HepG2 (cell line): ENCODE measurements around the gene CTIF.

Experiments
- CEBPB ChIP-seq: IDR thresholded peaks from 2 replicates; pipeline ENCODE4 v1.6.1; 2011; ENCODE audit warnings: low read depth, low read length, improper control_type of control experiment, borderline replicate concordance
- ESRRA ChIP-seq: sonication (generic); formaldehyde crosslinking; IDR thresholded peaks from 2 replicates; pipeline ENCODE4 v1.5.1; 2020; ENCODE audit warnings: mild to moderate bottlenecking, low read depth, missing genetic modification reagents
- FOXP1 ChIP-seq, 2 experiments: fragments of 450-650 bp in 1 of 2; IDR thresholded peaks; 2 replicates each; pipeline ENCODE4 v1.6.1; 2017 to 2018; ENCODE audit warnings: antibody characterized with exemption in 1 of 2
- POLR2A ChIP-seq, 2 experiments: IDR thresholded peaks; 2 replicates each; pipeline ENCODE4 v1.6.1; 2011; ENCODE audit warnings: low read depth in 2 of 2, low read length in 2 of 2, mild to moderate bottlenecking in 1 of 2, moderate library complexity in 1 of 2; ENCODE audit not compliant: insufficient read depth in 1 of 2
- SP2 ChIP-seq: sonication (generic); formaldehyde crosslinking; IDR thresholded peaks from 2 replicates; pipeline ENCODE4 v1.5.1; 2020; ENCODE audit warnings: mild to moderate bottlenecking, missing genetic modification reagents
- YY1 ChIP-seq: IDR thresholded peaks from 2 replicates; pipeline ENCODE4 v1.6.1; 2011; ENCODE audit warnings: low read length, low read depth, moderate library complexity, mild to moderate bottlenecking; ENCODE audit not compliant: insufficient read depth, insufficient replicate concordance
- ZKSCAN1 ChIP-seq: fragments of 150-350 bp; IDR thresholded peaks from 2 replicates; pipeline ENCODE4 v1.6.1; 2014; ENCODE audit warnings: low read length
- TF ChIP-seq, protein P1 (sequence below): sonication (generic); formaldehyde crosslinking; IDR thresholded peaks from 2 replicates; pipeline ENCODE4 v1.4.0; 2020; ENCODE audit warnings: missing genetic modification reagents
- TF ChIP-seq, protein P2 (sequence below): sonication (generic); formaldehyde crosslinking; IDR thresholded peaks from 2 replicates; pipeline ENCODE4 v1.8.0; 2022; ENCODE audit warnings: mild to moderate bottlenecking, missing genetic modification reagents
- TF ChIP-seq, protein P3 (sequence below): sonication (generic); formaldehyde crosslinking; IDR thresholded peaks from 2 replicates; pipeline ENCODE4 v1.5.0; 2020; ENCODE audit warnings: mild to moderate bottlenecking, missing genetic modification reagents, moderate library complexity
- TF ChIP-seq, protein P4 (sequence below): sonication (generic); formaldehyde crosslinking; IDR thresholded peaks from 2 replicates; pipeline ENCODE4 v1.8.0; 2022; ENCODE audit warnings: mild to moderate bottlenecking, missing genetic modification reagents, borderline replicate concordance
- TF ChIP-seq, protein P5 (sequence below): IDR thresholded peaks from 2 replicates; pipeline ENCODE4 v1.6.1; 2016; ENCODE audit warnings: missing compliant biosample characterization, missing genetic modification reagents, borderline replicate concordance

DNA sequence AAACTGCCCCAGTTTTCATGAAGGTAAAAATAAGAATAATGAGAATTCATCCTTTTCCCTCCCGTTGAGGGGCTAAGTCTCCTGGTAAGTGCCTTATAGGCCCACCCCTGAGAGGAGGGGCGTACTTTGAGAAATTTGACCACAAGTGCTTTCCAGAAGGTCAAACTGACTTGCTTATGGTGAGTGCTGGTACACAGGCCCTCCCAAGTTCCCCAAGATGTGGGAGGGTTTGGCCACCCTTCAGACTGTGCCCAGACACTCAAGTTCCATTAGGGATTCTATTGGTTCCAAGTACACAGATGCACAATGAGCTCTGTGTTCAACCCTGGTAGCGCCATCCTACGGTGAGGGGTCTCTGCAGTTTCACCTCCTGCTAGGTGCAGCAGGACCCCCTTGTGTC is 205.1 kb downstream of the CTIF start:
- TF ChIP-seq, protein P1, sequence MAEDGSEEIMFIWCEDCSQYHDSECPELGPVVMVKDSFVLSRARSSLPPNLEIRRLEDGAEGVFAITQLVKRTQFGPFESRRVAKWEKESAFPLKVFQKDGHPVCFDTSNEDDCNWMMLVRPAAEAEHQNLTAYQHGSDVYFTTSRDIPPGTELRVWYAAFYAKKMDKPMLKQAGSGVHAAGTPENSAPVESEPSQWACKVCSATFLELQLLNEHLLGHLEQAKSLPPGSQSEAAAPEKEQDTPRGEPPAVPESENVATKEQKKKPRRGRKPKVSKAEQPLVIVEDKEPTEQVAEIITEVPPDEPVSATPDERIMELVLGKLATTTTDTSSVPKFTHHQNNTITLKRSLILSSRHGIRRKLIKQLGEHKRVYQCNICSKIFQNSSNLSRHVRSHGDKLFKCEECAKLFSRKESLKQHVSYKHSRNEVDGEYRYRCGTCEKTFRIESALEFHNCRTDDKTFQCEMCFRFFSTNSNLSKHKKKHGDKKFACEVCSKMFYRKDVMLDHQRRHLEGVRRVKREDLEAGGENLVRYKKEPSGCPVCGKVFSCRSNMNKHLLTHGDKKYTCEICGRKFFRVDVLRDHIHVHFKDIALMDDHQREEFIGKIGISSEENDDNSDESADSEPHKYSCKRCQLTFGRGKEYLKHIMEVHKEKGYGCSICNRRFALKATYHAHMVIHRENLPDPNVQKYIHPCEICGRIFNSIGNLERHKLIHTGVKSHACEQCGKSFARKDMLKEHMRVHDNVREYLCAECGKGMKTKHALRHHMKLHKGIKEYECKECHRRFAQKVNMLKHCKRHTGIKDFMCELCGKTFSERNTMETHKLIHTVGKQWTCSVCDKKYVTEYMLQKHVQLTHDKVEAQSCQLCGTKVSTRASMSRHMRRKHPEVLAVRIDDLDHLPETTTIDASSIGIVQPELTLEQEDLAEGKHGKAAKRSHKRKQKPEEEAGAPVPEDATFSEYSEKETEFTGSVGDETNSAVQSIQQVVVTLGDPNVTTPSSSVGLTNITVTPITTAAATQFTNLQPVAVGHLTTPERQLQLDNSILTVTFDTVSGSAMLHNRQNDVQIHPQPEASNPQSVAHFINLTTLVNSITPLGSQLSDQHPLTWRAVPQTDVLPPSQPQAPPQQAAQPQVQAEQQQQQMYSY (CRISPR knock-in tag): no peak
- TF ChIP-seq, protein P2, sequence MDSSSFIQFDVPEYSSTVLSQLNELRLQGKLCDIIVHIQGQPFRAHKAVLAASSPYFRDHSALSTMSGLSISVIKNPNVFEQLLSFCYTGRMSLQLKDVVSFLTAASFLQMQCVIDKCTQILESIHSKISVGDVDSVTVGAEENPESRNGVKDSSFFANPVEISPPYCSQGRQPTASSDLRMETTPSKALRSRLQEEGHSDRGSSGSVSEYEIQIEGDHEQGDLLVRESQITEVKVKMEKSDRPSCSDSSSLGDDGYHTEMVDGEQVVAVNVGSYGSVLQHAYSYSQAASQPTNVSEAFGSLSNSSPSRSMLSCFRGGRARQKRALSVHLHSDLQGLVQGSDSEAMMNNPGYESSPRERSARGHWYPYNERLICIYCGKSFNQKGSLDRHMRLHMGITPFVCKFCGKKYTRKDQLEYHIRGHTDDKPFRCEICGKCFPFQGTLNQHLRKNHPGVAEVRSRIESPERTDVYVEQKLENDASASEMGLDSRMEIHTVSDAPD (CRISPR knock-in tag): no peak
- no peak for TF ChIP-seq POLR2A (IDR thresholded peaks at IDR 0.05; ENCODE audit: insufficient read depth in 1 of 2, low read depth in 2 of 2, low read length in 2 of 2)
- TF ChIP-seq ESRRA (CRISPR knock-in tag): no peak
- TF ChIP-seq ZKSCAN1: no peak
- no peak for TF ChIP-seq YY1
- TF ChIP-seq, protein P3, sequence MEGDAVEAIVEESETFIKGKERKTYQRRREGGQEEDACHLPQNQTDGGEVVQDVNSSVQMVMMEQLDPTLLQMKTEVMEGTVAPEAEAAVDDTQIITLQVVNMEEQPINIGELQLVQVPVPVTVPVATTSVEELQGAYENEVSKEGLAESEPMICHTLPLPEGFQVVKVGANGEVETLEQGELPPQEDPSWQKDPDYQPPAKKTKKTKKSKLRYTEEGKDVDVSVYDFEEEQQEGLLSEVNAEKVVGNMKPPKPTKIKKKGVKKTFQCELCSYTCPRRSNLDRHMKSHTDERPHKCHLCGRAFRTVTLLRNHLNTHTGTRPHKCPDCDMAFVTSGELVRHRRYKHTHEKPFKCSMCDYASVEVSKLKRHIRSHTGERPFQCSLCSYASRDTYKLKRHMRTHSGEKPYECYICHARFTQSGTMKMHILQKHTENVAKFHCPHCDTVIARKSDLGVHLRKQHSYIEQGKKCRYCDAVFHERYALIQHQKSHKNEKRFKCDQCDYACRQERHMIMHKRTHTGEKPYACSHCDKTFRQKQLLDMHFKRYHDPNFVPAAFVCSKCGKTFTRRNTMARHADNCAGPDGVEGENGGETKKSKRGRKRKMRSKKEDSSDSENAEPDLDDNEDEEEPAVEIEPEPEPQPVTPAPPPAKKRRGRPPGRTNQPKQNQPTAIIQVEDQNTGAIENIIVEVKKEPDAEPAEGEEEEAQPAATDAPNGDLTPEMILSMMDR: no peak
- TF ChIP-seq SP2 (CRISPR knock-in tag): no peak
- TF ChIP-seq, protein P4, sequence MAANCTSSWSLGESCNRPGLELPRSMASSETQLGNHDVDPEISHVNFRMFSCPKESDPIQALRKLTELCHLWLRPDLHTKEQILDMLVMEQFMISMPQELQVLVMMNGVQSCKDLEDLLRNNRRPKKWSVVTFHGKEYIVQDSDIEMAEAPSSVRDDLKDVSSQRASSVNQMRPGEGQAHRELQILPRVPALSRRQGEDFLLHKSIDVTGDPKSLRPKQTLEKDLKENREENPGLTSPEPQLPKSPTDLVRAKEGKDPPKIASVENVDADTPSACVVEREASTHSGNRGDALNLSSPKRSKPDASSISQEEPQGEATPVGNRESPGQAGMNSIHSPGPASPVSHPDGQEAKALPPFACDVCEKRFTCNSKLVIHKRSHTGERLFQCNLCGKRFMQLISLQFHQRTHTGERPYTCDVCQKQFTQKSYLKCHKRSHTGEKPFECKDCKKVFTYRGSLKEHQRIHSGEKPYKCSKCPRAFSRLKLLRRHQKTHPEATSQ (CRISPR knock-in tag): no peak
- TF ChIP-seq CEBPB: no peak
- TF ChIP-seq, protein P5, sequence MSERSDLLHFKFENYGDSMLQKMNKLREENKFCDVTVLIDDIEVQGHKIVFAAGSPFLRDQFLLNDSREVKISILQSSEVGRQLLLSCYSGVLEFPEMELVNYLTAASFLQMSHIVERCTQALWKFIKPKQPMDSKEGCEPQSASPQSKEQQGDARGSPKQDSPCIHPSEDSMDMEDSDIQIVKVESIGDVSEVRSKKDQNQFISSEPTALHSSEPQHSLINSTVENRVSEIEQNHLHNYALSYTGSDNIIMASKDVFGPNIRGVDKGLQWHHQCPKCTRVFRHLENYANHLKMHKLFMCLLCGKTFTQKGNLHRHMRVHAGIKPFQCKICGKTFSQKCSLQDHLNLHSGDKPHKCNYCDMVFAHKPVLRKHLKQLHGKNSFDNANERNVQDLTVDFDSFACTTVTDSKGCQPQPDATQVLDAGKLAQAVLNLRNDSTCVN (CRISPR knock-in tag): no peak
- no peak for TF ChIP-seq FOXP1 (IDR thresholded peaks at IDR 0.05)
- TF ChIP-seq FOXP1 (CRISPR knock-in tag; IDR thresholded peaks at IDR 0.05): no peak
